ENCODE measurements around the gene ZIC1.

DNA sequence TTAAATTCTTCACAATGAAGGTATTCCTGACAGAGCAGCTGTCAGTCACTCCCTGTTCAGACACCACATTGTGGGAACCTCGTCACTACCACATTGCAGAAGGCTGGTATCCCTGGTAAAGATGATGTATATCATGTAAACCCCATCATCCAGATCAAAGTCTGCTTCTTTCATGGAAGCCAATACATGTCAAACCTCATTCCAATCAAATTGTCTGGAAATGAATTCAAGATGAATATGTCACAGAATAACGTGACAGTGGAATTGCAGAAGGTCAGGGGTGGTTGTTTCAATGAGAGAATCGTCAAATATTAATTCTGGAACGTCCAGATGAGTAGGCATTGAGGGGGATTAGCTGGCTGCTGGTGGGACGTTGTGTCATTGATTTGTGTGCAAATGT is 7.0 kb upstream of the ZIC1 start:
- TF ChIP-seq, protein P1, sequence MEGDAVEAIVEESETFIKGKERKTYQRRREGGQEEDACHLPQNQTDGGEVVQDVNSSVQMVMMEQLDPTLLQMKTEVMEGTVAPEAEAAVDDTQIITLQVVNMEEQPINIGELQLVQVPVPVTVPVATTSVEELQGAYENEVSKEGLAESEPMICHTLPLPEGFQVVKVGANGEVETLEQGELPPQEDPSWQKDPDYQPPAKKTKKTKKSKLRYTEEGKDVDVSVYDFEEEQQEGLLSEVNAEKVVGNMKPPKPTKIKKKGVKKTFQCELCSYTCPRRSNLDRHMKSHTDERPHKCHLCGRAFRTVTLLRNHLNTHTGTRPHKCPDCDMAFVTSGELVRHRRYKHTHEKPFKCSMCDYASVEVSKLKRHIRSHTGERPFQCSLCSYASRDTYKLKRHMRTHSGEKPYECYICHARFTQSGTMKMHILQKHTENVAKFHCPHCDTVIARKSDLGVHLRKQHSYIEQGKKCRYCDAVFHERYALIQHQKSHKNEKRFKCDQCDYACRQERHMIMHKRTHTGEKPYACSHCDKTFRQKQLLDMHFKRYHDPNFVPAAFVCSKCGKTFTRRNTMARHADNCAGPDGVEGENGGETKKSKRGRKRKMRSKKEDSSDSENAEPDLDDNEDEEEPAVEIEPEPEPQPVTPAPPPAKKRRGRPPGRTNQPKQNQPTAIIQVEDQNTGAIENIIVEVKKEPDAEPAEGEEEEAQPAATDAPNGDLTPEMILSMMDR (IDR thresholded peaks at IDR 0.05): no peak
- TF ChIP-seq POLR2A (IDR thresholded peaks at IDR 0.05): no peak
